Measurements from ENCODE around the gene PABPC3.
A peak's percentile ranks its signal among the peaks of the same experiment; 100 is the strongest.

PABPC3 gene

DNA sequence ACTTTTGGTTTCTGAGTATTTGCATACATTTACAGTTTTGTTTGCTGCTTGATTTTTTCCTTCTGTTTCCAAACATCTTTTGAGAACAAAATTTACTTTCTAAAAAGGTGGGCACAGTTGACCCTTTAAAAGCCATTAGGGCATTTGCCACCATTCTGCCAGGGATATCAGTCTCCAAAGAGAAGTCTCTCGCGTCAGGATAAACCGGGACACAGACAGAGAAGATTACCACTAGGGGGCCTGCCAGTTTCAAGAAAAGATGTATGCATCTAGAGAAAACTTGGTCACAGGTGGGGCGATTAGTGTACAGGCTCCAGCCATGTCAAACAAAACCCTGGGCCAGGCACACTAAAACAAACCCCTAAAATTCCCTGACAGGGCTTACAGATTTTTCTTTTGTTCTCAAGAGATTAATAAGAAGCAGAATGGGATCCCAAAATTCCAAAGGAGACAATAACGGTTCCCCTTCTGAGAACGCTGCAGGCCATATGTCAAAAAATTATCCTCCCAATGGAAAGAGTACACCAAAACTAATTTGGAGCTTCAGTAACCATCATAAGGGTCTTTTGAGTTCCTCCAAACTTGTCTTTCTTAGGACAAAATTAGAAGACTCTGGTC lies 10.7 kb upstream of the PABPC3 start:
- Mint-ChIP-seq H3K4me1 (no peaks in the 10 kb centered on the region), H3K4me3 (no peak overlapping the region), H3K36me3 (no peaks in the 10 kb centered on the region), H3K9me3 (no peaks in the 10 kb centered on the region), H3K27ac (no peak overlapping the region)
- DNase-seq (ENCODE audit: low spot score in 2 of 2): no peak
- ATAC-seq: no peak

DNA sequence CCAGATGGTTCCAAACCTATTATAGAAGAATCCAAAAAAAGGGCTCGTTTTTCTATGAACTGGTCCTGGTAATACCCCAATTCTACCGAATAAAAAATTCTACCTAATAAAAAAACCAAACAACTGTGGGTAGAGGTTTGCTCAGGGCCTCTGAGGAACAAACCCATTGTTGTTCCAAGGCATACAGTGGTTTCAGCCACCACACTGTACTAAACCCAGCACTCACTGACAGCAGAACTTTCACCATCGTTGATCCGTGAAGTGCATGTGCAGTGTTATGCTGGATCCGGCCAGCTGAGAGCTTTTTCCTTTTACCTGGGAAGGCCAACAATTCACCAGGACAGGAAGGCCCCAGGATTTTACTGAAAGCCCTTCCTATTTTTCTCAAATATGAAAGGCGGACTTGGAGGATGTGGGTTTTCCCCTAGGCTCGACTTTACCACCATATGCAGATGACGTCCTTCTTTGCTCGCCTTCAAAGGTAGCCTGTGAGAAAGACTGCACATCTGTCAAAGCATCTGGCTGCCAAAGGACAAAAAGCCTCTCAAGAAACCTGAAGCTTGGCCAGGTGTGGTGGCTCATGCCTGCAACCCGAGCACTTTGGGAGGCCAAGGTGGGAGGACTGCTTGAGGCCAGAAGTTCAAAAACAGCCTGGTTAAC lies 7.2 kb upstream of the PABPC3 start:
- DNase-seq (ENCODE audit: low spot score in 2 of 2) (no peak), ATAC-seq (no peak)
- Mint-ChIP-seq H3K4me3 (no peak overlapping the region), H3K4me1 (no peaks in the 10 kb centered on the region), H3K36me3 (no peaks in the 10 kb centered on the region), H3K27ac (no peak overlapping the region), H3K9me3 (no peaks in the 10 kb centered on the region)

DNA sequence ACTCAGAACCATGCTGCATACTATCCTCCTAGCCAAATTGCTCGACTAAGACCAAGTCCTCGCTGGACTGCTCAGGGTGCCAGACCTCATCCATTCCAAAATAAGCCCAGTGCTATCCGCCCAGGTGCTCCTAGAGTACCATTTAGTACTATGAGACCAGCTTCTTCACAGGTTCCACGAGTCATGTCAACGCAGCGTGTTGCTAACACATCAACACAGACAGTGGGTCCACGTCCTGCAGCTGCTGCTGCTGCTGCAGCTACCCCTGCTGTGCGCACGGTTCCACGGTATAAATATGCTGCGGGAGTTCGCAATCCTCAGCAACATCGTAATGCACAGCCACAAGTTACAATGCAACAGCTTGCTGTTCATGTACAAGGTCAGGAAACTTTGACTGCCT lies 1.5 kb downstream of the PABPC3 start:
- no peak overlapping the region for H3K4me3 Mint-ChIP-seq
- no peak overlapping the region for H3K27ac Mint-ChIP-seq
- no peaks in the 10 kb centered on the region for H3K4me1 Mint-ChIP-seq
- DNase-seq (ENCODE audit: low spot score in 2 of 2): no peak
- no peaks in the 10 kb centered on the region for H3K36me3 Mint-ChIP-seq
- H3K9me3 Mint-ChIP-seq: no peaks in the 10 kb centered on the region
- peak; percentile 21 for ATAC-seq

DNA sequence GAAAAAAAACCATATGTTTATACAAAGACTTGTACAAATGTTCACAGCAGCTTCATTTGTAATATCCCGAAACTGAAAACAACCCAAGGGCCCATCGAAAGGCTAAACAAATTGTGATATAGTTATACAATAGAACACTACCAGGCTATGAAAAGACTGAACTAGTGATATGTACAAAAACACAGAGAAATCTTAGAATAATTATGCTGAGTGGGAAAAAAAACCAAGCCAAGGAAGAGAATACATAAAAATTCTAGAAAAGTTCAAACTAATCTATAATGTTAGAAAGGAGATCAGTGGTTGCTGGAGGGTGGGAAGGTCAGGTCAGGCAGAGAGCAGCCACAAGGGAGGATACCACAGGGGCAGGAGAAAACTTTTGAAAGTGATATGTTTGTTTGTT lies 7.8 kb downstream of the PABPC3 start:
- Mint-ChIP-seq H3K4me3 (no peak overlapping the region), H3K27ac (no peak overlapping the region), H3K4me1 (no peaks in the 10 kb centered on the region)

DNA sequence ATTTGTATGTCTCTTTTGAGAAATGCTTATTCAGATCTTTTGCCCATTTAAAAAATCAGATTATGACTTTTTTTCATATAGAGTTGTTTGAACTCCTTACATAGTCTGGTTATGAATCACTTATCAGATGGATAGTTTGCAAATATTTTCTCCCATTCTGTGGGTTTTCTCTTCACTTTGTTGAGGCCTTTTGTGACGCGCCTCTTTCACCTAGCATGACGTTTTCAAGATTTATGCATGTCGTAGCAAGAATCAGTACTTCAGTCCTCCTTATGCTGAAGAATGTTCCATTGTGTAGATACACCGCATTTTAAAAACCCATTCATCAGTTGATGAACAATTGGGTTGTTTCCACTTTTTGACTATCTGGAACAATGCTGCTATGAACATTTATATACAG lies 13.4 kb downstream of the PABPC3 start:
- no peak overlapping the region for H3K4me3 Mint-ChIP-seq
- ATAC-seq (no peak), DNase-seq (ENCODE audit: low spot score in 2 of 2) (no peak)
- H3K27ac Mint-ChIP-seq: no peak overlapping the region
- no peaks in the 10 kb centered on the region for H3K9me3 Mint-ChIP-seq
- no peaks in the 10 kb centered on the region for H3K36me3 Mint-ChIP-seq
- H3K4me1 Mint-ChIP-seq: no peaks in the 10 kb centered on the region

More for the DNA sequence above, 7.8 kb downstream of the PABPC3 start:
- no peaks in the 10 kb centered on the region for H3K9me3 Mint-ChIP-seq
- ATAC-seq: no peak
- H3K36me3 Mint-ChIP-seq: no peaks in the 10 kb centered on the region
- no peak for DNase-seq (ENCODE audit: low spot score in 2 of 2)

DNA sequence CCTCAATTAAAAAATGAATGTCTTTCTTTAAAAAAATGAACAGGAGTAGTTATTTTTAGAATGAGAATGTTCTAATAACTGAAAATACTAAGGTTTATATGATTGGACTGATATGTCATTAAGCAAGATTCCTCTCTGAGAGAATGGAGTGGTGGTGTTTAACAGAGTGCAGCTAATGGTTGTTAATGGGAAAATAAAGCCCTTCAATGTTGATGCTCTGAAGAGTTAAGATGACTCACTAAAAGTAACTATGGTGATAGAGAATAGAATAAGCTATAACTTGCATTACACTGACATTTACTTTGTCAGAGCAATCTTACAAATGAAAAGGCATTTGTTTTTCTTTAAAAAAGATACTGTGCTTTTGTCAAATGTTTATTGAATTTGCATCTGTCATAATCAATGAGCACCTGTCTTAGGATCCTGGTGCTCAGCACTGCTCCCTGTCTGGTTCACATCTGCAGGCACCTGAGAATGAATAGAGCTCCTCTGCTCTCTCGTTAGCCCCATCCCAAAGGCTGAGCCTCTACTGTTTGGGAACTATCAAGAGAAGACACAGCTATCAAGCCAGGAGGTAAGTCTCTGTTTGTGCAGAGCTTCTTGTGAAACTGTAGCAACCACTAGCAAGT lies 15.1 kb downstream of the PABPC3 start:
- ATAC-seq: no peak
- no peaks in the 10 kb centered on the region for H3K4me1 Mint-ChIP-seq
- no peaks in the 10 kb centered on the region for H3K9me3 Mint-ChIP-seq
- H3K4me3 Mint-ChIP-seq: no peak overlapping the region
- DNase-seq (ENCODE audit: low spot score in 2 of 2): no peak
- H3K36me3 Mint-ChIP-seq: no peaks in the 10 kb centered on the region
- H3K27ac Mint-ChIP-seq: no peak overlapping the region

DNA sequence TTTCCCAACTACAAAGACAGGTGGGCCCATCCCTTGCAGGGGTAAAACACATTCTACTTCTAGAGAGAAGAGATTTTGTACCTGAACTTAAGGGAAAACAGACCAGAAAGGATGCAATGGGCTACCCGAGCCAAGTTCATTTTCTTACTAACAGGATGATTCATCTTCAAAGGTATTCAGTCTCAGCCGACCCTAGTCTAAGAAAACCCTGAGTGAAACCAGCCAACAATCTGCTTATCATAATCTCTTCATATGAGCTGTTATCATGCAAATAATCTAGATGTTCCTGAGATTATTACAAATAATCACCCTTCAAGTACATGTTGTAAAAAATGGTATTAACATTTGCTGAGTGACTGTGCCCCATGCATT lies 15.6 kb downstream of the PABPC3 start:
- Mint-ChIP-seq H3K4me1 (no peaks in the 10 kb centered on the region), H3K4me3 (no peak overlapping the region), H3K36me3 (no peaks in the 10 kb centered on the region), H3K9me3 (no peaks in the 10 kb centered on the region), H3K27ac (no peak overlapping the region)
- ATAC-seq (no peak), DNase-seq (ENCODE audit: low spot score in 2 of 2) (no peak)

DNA sequence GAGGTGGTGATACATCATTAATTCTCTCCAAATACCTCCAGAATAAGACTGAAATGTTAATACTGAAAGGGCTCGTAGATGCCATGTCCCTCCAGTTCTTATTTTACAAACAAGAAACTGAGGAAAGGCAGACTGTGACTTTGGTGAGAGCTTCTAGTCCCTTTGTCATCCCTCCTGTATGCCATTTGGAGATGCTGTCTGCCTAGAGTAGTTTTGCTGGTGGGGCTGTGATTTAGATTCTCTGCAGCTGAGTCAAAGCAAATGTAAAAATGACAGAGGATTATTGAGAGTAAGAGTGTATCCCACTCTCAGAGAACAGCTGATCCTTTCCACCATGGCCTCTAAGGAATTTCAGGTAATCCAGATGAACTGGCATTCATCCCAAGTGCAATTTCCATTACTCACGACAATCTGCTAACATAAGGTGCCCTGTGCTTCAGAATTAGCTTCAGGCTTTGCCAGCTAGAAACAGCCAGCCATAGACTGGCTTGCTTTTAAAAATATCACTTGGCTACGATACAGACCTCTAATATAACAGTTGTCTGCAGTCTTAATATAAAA lies 16.8 kb downstream of the PABPC3 start:
- H3K9me3 Mint-ChIP-seq: no peaks in the 10 kb centered on the region
- DNase-seq (ENCODE audit: low spot score in 2 of 2) (no peak), ATAC-seq (no peak)
- H3K4me1 Mint-ChIP-seq: no peaks in the 10 kb centered on the region
- H3K27ac Mint-ChIP-seq: no peak overlapping the region
- H3K36me3 Mint-ChIP-seq: no peaks in the 10 kb centered on the region
- H3K4me3 Mint-ChIP-seq: no peak overlapping the region

DNA sequence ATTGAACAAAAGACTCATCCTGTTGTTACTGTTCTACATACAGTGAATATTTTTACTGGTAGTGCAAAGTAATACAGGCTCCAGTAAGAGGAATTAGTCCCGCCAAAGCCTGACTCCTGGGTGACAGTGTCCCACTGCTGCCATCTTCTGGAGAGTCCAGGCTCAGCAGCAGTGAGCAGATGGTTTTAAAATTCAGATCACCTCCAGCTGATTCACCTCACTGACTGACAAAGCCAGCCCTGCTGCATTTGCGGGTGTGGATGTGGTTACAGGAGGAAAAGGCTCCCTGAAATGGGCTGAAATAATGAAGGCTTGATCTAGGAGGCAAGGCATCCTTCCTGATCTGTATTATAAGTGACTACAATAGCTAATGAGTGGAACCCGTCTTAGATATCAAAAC lies 18.3 kb downstream of the PABPC3 start:
- no peaks in the 10 kb centered on the region for H3K36me3 Mint-ChIP-seq
- H3K4me1 Mint-ChIP-seq: no peaks in the 10 kb centered on the region
- H3K9me3 Mint-ChIP-seq: no peaks in the 10 kb centered on the region
- peak; percentile 83 for ATAC-seq
- no peak overlapping the region for H3K27ac Mint-ChIP-seq
- no peak overlapping the region for H3K4me3 Mint-ChIP-seq
- DNase-seq (ENCODE audit: low spot score in 2 of 2): peak; percentile 30 to 76

DNA sequence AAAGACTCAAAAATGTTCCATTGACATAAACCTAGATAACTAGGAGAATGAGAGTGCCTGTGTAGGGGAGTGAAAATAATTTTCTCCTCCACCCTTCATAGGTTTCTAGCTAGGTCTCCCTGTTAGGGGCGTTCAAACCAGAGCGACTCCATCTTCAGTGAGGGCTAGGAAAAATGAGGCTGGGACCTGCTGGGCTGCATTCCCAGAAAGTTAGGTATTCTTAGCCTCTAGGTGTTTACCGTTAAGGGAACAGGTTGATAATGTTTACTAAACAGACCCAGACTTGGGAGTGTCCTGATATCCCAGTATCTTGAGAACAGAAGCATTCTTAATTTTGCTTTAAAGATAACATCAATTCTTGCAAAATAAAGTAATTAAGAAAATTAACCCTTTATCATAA lies 20.1 kb downstream of the PABPC3 start:
- H3K4me1 Mint-ChIP-seq: no peaks in the 10 kb centered on the region
- no peaks in the 10 kb centered on the region for H3K9me3 Mint-ChIP-seq
- H3K36me3 Mint-ChIP-seq: no peaks in the 10 kb centered on the region
- H3K4me3 Mint-ChIP-seq: no peak overlapping the region
- ATAC-seq (no peak), DNase-seq (ENCODE audit: low spot score in 2 of 2) (no peak)
- H3K27ac Mint-ChIP-seq: no peak overlapping the region

DNA sequence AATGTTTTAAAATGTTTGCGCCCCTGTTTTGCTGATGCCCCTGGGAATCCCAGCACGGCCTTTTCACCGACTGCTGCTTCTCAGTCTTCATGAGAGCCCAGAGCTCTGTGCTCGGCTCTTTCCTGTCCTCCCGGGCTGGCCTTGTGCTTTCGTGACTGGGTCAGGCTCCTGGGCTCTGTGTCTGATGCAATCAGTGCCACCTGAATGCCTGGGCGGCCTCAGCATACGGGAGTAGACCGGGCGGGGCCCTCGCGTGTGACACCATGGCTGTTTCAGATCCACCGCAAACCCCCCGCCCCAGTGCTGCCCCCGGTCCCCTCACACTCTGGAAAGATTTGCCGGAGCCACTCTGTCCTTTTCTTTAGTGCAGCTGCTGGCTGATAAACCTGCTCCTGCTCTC lies 21.4 kb downstream of the PABPC3 start:
- no peaks in the 10 kb centered on the region for H3K9me3 Mint-ChIP-seq
- no peaks in the 10 kb centered on the region for H3K36me3 Mint-ChIP-seq
- DNase-seq (ENCODE audit: low spot score in 2 of 2) (no peak), ATAC-seq (no peak)
- H3K27ac Mint-ChIP-seq: no peak overlapping the region
- no peak overlapping the region for H3K4me3 Mint-ChIP-seq
- no peaks in the 10 kb centered on the region for H3K4me1 Mint-ChIP-seq

DNA sequence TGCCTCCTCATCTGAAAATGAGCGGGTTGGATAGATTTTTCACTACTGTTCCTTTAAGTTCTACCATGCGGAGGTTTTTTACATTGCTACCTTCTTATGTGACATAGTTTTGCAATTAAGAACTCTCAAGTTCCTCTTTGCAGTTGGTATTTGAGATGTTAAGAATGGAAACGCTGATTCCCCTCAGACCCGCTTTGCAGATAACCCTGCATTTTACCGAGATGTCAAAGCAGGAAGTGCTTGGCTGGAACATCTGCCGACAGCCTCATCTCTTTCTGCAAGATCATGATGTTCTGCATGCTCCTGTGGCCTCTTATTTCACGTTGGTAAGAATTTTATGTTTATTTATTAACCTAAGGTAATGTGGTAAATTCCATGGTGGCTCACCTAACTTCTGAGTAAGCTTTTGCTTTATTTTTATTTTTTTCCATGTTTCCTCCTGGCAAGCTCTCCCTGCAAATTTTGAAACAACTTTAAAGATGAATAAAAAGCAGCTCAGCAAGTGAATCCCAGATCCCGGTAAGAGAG lies 22.5 kb downstream of the PABPC3 start:
- Mint-ChIP-seq H3K4me1 (no peaks in the 10 kb centered on the region), H3K27ac (no peak overlapping the region), H3K36me3 (no peaks in the 10 kb centered on the region), H3K4me3 (no peak overlapping the region), H3K9me3 (no peaks in the 10 kb centered on the region)
- DNase-seq (ENCODE audit: low spot score in 2 of 2) (no peak), ATAC-seq (no peak)

DNA sequence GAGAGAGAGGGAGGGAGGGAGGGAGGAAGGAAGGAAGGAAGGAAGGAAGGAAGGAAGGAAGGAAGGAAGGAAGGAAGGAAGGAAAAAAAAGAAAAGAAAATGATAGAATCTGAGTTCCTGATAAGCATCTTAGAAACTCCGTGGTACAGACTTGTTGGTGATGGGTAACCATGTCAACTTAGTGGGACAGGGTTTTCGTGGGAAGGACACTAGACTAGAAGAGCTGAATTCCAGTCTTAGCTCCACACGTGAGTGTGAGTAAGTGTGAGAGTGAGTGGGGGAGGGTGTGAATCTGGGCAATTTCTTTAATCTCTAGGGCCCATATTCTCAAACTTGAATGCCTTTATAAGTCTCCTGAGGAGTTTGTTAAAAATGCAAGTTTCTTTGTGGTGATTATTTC lies 35.0 kb downstream of the PABPC3 start:
- no peaks in the 10 kb centered on the region for H3K9me3 Mint-ChIP-seq
- no peak for ATAC-seq

DNA sequence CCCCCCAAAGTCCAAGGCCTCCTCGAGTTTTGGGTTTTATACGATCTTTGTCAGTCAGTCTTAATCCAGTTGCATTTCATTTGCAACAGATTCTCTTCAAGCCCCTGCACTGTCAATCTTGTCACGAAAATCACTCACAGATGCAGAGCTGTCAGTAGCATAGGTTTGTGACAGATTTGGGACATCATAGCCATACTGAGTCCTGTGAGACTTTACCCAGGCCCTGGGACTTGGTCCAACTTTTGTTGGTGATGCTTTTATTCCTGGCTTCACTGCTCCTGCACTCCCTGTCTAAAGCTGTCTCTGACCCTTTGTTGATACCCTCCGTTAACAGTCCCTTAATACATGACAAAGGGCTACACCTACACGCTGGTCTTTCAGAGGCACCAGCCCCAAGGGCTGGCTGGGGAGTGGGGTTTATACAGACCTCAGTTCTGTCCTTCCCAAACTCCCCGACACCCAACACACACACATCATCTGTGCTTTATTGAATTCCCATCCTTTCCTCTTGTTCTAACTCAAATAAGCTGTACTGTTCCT lies 36.0 kb downstream of the PABPC3 start:
- Mint-ChIP-seq H3K27ac (no peak overlapping the region), H3K4me1 (no peaks in the 10 kb centered on the region), H3K4me3 (no peak overlapping the region), H3K36me3 (no peaks in the 10 kb centered on the region), H3K9me3 (no peaks in the 10 kb centered on the region)
- ATAC-seq (no peak), DNase-seq (ENCODE audit: low spot score in 2 of 2) (no peak)

More for the DNA sequence above, 35.0 kb downstream of the PABPC3 start:
- DNase-seq (ENCODE audit: low spot score in 2 of 2): no peak
- no peaks in the 10 kb centered on the region for H3K36me3 Mint-ChIP-seq
- no peak overlapping the region for H3K4me3 Mint-ChIP-seq
- H3K27ac Mint-ChIP-seq: no peak overlapping the region
- H3K4me1 Mint-ChIP-seq: no peaks in the 10 kb centered on the region

DNA sequence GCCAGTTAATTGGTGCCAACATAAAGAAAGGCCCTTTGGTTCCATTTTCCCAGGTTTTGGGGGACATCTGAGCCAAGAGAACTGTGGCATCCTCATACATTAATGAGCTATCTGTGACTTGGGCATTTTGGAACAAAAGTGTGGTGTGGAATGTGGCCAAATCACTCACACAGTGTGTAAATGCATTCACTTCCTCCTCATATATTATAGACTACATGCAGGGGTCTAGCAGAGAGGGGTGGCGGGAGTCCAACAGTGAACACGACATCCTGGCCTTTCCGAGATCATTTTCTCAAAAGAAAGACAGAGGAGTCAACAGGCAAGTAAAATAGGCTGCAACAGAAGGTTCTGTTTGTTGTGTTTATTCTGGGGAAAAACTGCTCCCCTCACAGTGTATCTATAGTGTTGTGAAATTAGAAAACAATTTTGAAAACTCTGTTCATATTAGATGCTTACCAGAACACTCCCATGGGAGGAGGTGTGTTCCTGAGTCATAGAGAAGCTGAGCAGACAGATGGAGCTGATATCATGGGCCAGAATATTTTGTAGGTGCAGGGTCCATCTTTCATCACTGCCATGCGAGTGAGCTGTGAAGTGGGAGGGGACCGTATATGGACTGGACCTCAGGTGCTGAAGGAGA lies 36.9 kb downstream of the PABPC3 start:
- no peak for ATAC-seq
- DNase-seq (ENCODE audit: low spot score in 2 of 2): no peak
- Mint-ChIP-seq H3K27ac (no peak overlapping the region), H3K4me1 (no peaks in the 10 kb centered on the region), H3K9me3 (no peaks in the 10 kb centered on the region), H3K4me3 (no peak overlapping the region), H3K36me3 (no peaks in the 10 kb centered on the region)
